GM10266 (cell line): ENCODE data around the gene CELF5.
"Not testable (repeated sequence)": the region's sequence is repeated elsewhere in the genome, so short reads cannot be mapped to it uniquely, and the experiment has no call there.

Experiments used
- DNase-seq: peaks from one replicate; pipeline ENCODE4 v3.0.0; 2012; ENCODE audit errors: extremely low spot score
- TF ChIP-seq, protein P1 (sequence below): IDR thresholded peaks from 2 replicates; pipeline ENCODE4 v1.5.1; 2012; ENCODE audit warnings: mild to moderate bottlenecking, low read depth; ENCODE audit not compliant: control insufficient read depth, insufficient read depth; ENCODE audit errors: missing control alignments

Gene CELF5

DNA sequence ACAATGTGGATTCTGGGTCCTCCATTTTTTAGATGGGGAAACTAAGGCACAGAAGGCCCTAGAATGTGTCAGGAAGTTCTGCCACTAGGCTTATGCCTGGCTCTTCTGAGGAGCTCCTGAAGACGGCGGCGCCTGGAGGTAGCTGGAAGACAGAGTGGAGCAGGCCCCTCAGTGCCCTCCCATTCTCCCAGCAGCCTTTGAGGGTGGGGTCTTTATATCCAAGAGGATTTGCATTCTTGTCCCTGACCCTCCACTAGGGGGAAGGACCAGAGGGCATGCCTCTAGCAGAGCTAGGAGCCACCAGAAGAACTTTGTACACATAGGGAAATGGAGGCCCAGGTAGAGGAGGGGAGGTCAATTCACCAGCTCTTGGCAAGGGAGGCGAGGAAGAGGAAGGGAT lies 9.4 kb downstream of the CELF5 start:
- TF ChIP-seq, protein P1, sequence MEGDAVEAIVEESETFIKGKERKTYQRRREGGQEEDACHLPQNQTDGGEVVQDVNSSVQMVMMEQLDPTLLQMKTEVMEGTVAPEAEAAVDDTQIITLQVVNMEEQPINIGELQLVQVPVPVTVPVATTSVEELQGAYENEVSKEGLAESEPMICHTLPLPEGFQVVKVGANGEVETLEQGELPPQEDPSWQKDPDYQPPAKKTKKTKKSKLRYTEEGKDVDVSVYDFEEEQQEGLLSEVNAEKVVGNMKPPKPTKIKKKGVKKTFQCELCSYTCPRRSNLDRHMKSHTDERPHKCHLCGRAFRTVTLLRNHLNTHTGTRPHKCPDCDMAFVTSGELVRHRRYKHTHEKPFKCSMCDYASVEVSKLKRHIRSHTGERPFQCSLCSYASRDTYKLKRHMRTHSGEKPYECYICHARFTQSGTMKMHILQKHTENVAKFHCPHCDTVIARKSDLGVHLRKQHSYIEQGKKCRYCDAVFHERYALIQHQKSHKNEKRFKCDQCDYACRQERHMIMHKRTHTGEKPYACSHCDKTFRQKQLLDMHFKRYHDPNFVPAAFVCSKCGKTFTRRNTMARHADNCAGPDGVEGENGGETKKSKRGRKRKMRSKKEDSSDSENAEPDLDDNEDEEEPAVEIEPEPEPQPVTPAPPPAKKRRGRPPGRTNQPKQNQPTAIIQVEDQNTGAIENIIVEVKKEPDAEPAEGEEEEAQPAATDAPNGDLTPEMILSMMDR: no peak
- no peak for DNase-seq

DNA sequence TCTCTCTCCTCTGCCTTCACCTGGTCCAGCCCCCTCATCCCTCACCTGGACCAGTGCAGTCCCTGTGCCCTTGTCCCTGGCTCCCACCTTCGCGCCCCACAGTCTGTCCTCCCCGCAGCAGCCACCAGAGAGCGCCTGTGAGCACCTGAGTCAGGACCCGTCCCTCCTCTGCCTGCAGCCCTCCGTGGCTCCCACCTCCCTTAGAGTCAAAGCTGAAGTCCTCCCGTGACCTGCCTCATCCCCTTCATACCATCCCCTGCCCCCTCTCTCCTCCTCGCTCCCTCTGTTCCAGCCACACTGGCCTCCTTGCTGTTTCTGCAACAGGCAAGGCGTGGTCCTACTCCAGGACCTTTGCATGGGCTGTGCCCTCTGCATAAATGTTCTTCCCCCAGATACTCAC lies 10.3 kb downstream of the CELF5 start:
- no peak for DNase-seq
- TF ChIP-seq, protein P1: peak; percentile 18

DNA sequence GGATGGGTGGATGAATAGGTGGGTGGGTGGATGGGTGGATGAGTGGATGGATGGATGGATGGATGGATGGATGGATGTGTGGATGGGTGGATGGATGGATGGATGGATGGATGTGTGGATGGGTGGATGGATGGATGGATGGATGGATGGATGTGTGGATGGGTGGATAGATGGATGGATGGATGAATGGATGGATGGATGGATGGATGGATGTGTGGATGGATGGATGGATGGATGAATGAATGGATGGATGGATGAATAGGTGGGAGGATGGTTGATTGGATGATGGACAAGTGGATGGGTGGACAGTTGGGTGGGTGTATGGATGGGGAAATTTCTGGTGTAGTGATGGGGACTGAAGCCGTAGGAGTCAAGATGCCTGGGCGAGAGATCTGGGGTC lies 11.1 kb downstream of the CELF5 start:
- not testable (repeated sequence) for DNase-seq

DNA sequence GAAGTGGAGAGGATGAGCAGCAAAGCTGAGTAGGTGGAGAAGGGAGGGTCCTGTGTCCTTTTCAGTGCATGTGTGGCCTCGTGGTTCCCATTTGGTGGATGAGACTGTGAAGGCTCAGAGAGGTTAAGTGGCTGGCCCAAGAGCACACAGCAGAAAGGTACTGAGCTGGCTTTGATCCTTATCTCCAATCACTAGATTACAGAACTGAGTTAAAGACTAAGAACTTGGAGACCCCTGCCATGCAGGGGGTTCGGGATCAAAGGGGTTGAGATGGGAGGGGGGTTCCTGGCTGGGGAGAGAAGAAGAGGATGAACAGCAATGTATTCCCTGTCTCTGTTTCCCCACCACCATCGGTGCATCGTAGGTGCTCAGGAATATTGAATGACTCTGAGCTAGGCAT lies 11.8 kb downstream of the CELF5 start:
- no peak for DNase-seq
- TF ChIP-seq, protein P1: no peak

DNA sequence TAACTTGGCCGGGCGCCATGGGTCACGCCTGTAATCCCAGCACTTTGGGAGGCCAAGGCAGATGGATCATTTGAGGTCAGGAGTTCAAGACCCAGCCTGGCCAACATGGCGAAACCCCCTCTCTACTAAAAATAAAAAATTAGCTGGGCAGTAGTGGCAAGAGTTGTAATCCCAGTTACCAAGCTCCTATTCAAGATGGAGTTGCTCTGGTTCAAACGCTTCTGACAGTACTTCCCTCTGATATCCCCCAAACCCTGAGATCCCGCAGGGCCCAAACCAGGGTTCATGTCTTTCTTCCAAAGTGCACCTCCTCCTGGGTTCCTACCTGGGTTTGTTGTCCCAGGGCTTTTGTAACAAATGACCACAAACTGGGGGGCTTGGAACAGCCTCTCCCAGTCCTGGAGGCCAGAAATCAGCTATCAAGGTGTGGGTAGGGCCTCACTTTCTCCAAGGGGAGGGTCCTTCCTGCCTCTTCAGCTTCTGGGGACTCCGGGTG lies 13.7 kb downstream of the CELF5 start:
- TF ChIP-seq, protein P1: no peak
- no peak for DNase-seq

DNA sequence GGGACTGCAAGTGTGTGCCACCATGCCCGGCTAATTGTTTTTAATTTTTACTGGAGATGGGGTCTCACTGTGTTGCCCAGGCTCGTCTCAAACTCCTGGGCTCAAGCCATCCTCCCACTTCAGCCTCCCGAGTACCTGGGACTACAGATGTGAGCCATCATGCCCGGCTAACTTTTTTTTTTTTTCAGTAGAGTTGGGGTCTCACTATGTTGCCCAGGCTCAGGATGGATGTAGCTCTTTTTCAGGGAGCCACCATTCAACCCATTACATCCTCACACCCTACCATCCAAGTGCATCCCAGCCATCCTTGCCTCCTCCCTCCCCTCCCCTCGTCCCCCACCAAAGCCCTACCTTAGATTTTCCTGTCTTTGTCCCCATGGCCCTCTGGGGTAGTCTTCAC lies 14.9 kb downstream of the CELF5 start:
- TF ChIP-seq, protein P1: no peak
- no peak for DNase-seq

DNA sequence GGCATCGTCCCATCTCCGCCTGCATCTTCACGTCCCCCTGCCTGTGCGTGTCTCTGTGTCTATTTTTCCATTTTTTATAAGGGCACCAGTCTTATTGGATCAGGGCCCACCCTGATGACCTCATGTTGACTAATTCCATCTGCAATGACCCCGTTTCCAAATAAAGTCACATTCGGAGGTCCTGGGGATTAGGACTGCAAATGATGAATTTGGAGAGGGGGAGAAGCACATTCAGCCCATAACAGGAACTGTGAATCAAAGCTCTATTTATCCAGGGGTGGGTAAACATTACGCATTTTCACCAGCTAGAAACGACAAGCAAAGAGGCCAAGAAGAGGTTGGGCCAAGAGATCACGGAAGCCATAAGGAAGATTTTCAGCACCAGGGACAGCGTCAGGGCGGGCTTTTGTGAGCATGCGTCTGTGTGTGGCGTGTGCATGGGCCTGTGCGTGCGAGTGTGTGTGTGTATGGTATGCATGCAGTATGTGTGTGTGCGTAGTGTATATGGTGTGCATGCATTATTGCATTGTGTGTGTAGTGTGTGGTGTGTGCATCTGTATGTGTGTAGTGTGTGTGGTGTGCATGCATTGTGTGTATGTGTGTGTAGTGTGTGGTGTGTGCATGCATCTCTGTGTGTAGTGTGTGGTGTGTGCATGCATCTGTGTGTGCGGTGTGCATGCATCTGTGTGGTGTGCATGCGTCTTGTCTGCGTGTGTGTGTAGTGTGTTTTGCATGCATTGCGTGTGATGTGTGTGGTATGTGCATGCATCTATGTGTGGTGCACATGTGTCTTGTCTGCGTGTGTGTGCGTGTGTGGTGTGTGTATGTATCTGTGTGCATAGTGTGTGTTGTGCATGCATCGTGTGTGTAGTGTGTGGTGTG lies 19.6 kb downstream of the CELF5 start:
- DNase-seq: no peak

More for the DNA sequence above, 19.6 kb downstream of the CELF5 start:
- TF ChIP-seq, protein P1: no peak
